Measurements from ENCODE around the gene ENHO. TPM values are rescaled to one million over a fixed set of nuclear protein-coding genes. Genes with fewer than 3 reads are reported as not detected.

The ENHO gene
- total and polyA plus RNA-seq, 2 experiments from 2014 or later: not detected

- Histone ChIP-seq H3K9me2 (ENCODE audit: insufficient read depth) (no peaks in the 10 kb centered on the region), H3K27ac (no peak overlapping the region), H2AFZ (no peak overlapping the region), H3K4me1 (ENCODE audit: insufficient read depth) (no peaks in the 10 kb centered on the region), H3F3A (ENCODE audit: insufficient read depth) (no peaks in the 10 kb centered on the region), H3K4me3 (no peak overlapping the region), H3K36me3 (ENCODE audit: low read depth) (no peaks in the 10 kb centered on the region), H3K4me2 (ENCODE audit: unreplicated experiment) (no peak overlapping the region), H3K9me3 (ENCODE audit: low read depth) (no peaks in the 10 kb centered on the region), H3K27me3 (replicated peaks; ENCODE audit: insufficient read depth) (peaks cover 7% of the 10 kb centered on the region), H4K20me1 (ENCODE audit: insufficient read depth) (no peaks in the 10 kb centered on the region), H3K9ac (no peak overlapping the region), H3K79me2 (ENCODE audit: insufficient read depth) (no peaks in the 10 kb centered on the region)
- in situ Hi-C loops (cut with MboI): loop anchor here (25.0 kb wide), 1 partner anchor 94 kb away; the partner anchor contains the start of genes DCTN3 and RPP25L
- no peak for DNase-seq
- 1 to 2% methylated on average over 6 of the region's 6 CpGs for WGBS, 2 experiments (ENCODE audit: low coverage in 1 of 2, low lambda C conversion rate in 2 of 2, missing lambda C conversion rate in 2 of 2)
- TF ChIP-seq EZH2 (IDR thresholded peaks at IDR 0.05; ENCODE audit: insufficient read depth, poor library complexity, severe bottlenecking) (no peak), EZH2phosphoT487 (IDR thresholded peaks at IDR 0.05; ENCODE audit: insufficient read depth, low read depth) (no peak)
Measured at GRCh38 chr9:34518110-34518616, 4.6 kb downstream of the ENHO start.

- no peaks in the 10 kb centered on the region for H3K9me2 ChIP-seq (ENCODE audit: insufficient read depth)
- no peaks in the 10 kb centered on the region for H3K36me3 ChIP-seq (ENCODE audit: low read depth)
- no peak overlapping the region for H3K4me2 ChIP-seq (ENCODE audit: unreplicated experiment)
- TF ChIP-seq EZH2 (IDR thresholded peaks at IDR 0.05; ENCODE audit: insufficient read depth, poor library complexity, severe bottlenecking): no peak
- H3K27ac ChIP-seq: no peak overlapping the region
- no peak overlapping the region for H3K9ac ChIP-seq
- no peak overlapping the region for H3K4me3 ChIP-seq
- WGBS, 2 experiments (ENCODE audit: low coverage in 1 of 2, low lambda C conversion rate in 2 of 2, missing lambda C conversion rate in 2 of 2): 77 to 82% methylated on average over 7 of the region's 7 CpGs
- H4K20me1 ChIP-seq (ENCODE audit: insufficient read depth): no peaks in the 10 kb centered on the region
- no peaks in the 10 kb centered on the region for H3K79me2 ChIP-seq (ENCODE audit: insufficient read depth)
- no peaks in the 10 kb centered on the region for H3F3A ChIP-seq (ENCODE audit: insufficient read depth)
- no peak overlapping the region for H2AFZ ChIP-seq
- no peaks in the 10 kb centered on the region for H3K4me1 ChIP-seq (ENCODE audit: insufficient read depth)
- in situ Hi-C loops (cut with MboI): loop anchor here (25.0 kb wide), 1 partner anchor 95 kb away; the partner anchor contains the start of genes DCTN3 and RPP25L
- no peaks in the 10 kb centered on the region for H3K9me3 ChIP-seq (ENCODE audit: low read depth)
- DNase-seq: no peak
- peaks cover 2% of the 10 kb centered on the region; the same call in 1 of the 2 replicates for H3K27me3 ChIP-seq (replicated peaks; ENCODE audit: insufficient read depth)
Measured at GRCh38 chr9:34517185-34517584, 5.6 kb downstream of the ENHO start.

GRCh38 chr9:34515959-34516358 is 6.8 kb downstream of the ENHO start:
- no peak for TF ChIP-seq EZH2phosphoT487 (IDR thresholded peaks at IDR 0.05; ENCODE audit: insufficient read depth, low read depth)
- H3K9ac ChIP-seq: no peak overlapping the region
- no peaks in the 10 kb centered on the region for H3K36me3 ChIP-seq (ENCODE audit: low read depth)
- H3F3A ChIP-seq (ENCODE audit: insufficient read depth): no peaks in the 10 kb centered on the region
- in situ Hi-C loops (cut with MboI): loop anchor here (25.0 kb wide), 1 partner anchor 96 kb away; the partner anchor contains the start of genes DCTN3 and RPP25L
- H3K27me3 ChIP-seq (replicated peaks; ENCODE audit: insufficient read depth): peaks cover 4% of the 10 kb centered on the region; the same call in 1 of the 2 replicates
- no peaks in the 10 kb centered on the region for H4K20me1 ChIP-seq (ENCODE audit: insufficient read depth)
- WGBS, 2 experiments (ENCODE audit: low coverage in 1 of 2, low lambda C conversion rate in 2 of 2, missing lambda C conversion rate in 2 of 2): 67 to 70% methylated on average over 3 of the region's 3 CpGs
- H3K4me2 ChIP-seq (ENCODE audit: unreplicated experiment): no peak overlapping the region
- H3K9me3 ChIP-seq (ENCODE audit: low read depth): no peaks in the 10 kb centered on the region
- no peaks in the 10 kb centered on the region for H3K4me1 ChIP-seq (ENCODE audit: insufficient read depth)
- no peak for DNase-seq
- no peak overlapping the region for H2AFZ ChIP-seq
- no peak overlapping the region for H3K4me3 ChIP-seq
- H3K79me2 ChIP-seq (ENCODE audit: insufficient read depth): no peaks in the 10 kb centered on the region
- H3K9me2 ChIP-seq (ENCODE audit: insufficient read depth): no peaks in the 10 kb centered on the region
- no peak overlapping the region for H3K27ac ChIP-seq

- Histone ChIP-seq H3K27me3 (replicated peaks; ENCODE audit: insufficient read depth) (peaks cover 16% of the 10 kb centered on the region; the same call in 1 of the 2 replicates), H3F3A (ENCODE audit: insufficient read depth) (no peaks in the 10 kb centered on the region), H3K9ac (no peak overlapping the region), H3K9me3 (ENCODE audit: low read depth) (no peaks in the 10 kb centered on the region), H3K27ac (no peak overlapping the region), H4K20me1 (ENCODE audit: insufficient read depth) (no peaks in the 10 kb centered on the region), H3K36me3 (ENCODE audit: low read depth) (no peaks in the 10 kb centered on the region), H2AFZ (no peak overlapping the region), H3K4me3 (no peak overlapping the region), H3K9me2 (ENCODE audit: insufficient read depth) (no peaks in the 10 kb centered on the region), H3K79me2 (ENCODE audit: insufficient read depth) (no peaks in the 10 kb centered on the region), H3K4me2 (ENCODE audit: unreplicated experiment) (no peak overlapping the region), H3K4me1 (ENCODE audit: insufficient read depth) (no peaks in the 10 kb centered on the region)
- 60 to 66% methylated on average over 3 of the region's 3 CpGs for WGBS, 2 experiments (ENCODE audit: low coverage in 1 of 2, low lambda C conversion rate in 2 of 2, missing lambda C conversion rate in 2 of 2)
- TF ChIP-seq EZH2 (IDR thresholded peaks at IDR 0.05; ENCODE audit: insufficient read depth, poor library complexity, severe bottlenecking) (no peak), EZH2phosphoT487 (IDR thresholded peaks at IDR 0.05; ENCODE audit: insufficient read depth, low read depth) (no peak)
- DNase-seq: no peak
- in situ Hi-C loops (cut with MboI): loop anchor here (25.0 kb wide), 1 partner anchor 97 kb away; the partner anchor contains the start of genes DCTN3 and RPP25L
Measured at GRCh38 chr9:34514816-34515215, 8.0 kb downstream of the ENHO start.

Data from GM23248 (cell line).